Measurements from ENCODE around the gene FLNB.

FLNB gene

GRCh38 chr3:58082047-58082446 is 73.8 kb downstream of the FLNB start:
- DNase-seq: no peak

- no peak for DNase-seq
Observed at GRCh38 chr3:58084166-58084565, 75.9 kb downstream of the FLNB start.

- no peak for DNase-seq
Observed at GRCh38 chr3:58084788-58085543, 76.7 kb downstream of the FLNB start.

GRCh38 chr3:58085616-58086015 is 77.4 kb downstream of the FLNB start:
- no peak for DNase-seq

GRCh38 chr3:58088501-58088900 is 80.3 kb downstream of the FLNB start:
- no peak for DNase-seq

- DNase-seq: no peak
Observed at GRCh38 chr3:58090351-58090750, 82.1 kb downstream of the FLNB start.

- no peak for DNase-seq
Observed at GRCh38 chr3:58092521-58092920, 84.3 kb downstream of the FLNB start.

GRCh38 chr3:58093574-58094195 is 85.5 kb downstream of the FLNB start:
- no peak for DNase-seq

- DNase-seq: no peak
Observed at GRCh38 chr3:58094657-58095056, 86.4 kb downstream of the FLNB start.

GRCh38 chr3:58095603-58096138 is 87.4 kb downstream of the FLNB start:
- no peak for DNase-seq

GRCh38 chr3:58098531-58098930 is 90.3 kb downstream of the FLNB start:
- no peak for DNase-seq

- DNase-seq: no peak
Observed at GRCh38 chr3:58099865-58100264, 91.6 kb downstream of the FLNB start.

GRCh38 chr3:58101499-58102389 is 93.5 kb downstream of the FLNB start:
- no peak for DNase-seq

GRCh38 chr3:58102390-58102750 is 94.1 kb downstream of the FLNB start:
- no peak for DNase-seq

- DNase-seq: no peak
Observed at GRCh38 chr3:58102976-58103451, 94.8 kb downstream of the FLNB start.

GRCh38 chr3:58104151-58104550 is 95.9 kb downstream of the FLNB start:
- DNase-seq: no peak

GRCh38 chr3:58104712-58105111 is 96.5 kb downstream of the FLNB start:
- DNase-seq: no peak

GRCh38 chr3:58105196-58105595 is 97.0 kb downstream of the FLNB start:
- DNase-seq: no peak

GRCh38 chr3:58106061-58106460 is 97.8 kb downstream of the FLNB start:
- no peak for DNase-seq

GRCh38 chr3:58106640-58107039 is 98.4 kb downstream of the FLNB start:
- DNase-seq: no peak

GRCh38 chr3:58107597-58107996 is 99.4 kb downstream of the FLNB start:
- no peak for DNase-seq

- no peak for DNase-seq
Observed at GRCh38 chr3:58109752-58110151, 101.5 kb downstream of the FLNB start.

- no peak for DNase-seq
Observed at GRCh38 chr3:58111513-58112184, 103.4 kb downstream of the FLNB start.
